ENCODE data around the gene SMIM38. TPM values are rescaled to one million over a fixed set of nuclear protein-coding genes. Genes with fewer than 3 reads are reported as not detected.

The SMIM38 gene
- total and polyA plus RNA-seq, 9 of the 15 experiments (the other 6 are each of a cell fraction or from before 2014, with no cell fraction given), result 0.07 to 1.2 (median 0.21) TPM; not detected in 2

DNA sequence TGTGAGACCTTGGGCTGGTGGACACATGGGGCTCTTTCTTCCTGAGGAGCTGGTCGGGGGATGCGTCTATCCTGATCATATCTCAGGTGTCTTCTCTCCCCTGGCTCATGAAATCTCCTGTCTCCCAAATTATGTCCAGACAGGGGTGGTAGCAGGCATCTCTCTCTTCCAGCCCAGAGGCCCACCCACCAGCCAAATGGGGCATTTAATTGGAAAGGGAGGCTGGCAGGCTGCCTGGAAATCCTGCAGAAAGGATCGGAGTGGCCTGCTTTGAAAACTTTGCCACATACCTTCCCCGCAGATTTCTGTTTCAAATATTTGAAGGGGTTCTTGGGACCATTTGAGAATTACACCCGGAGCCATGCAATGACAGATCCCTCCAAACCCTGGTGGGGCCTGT is 37.4 kb downstream of the SMIM38 start:
- H3K79me2 ChIP-seq (ENCODE audit: control insufficient read depth, insufficient read depth, low read length), result no peaks in the 10 kb centered on the region
- H3K27me3 ChIP-seq (ENCODE audit: control insufficient read depth in 2 of 2, insufficient read depth in 2 of 2, low read length in 2 of 2), result peaks cover 12 to 38% of the 10 kb centered on the region in 2 experiments; a peak in 3 of 5 replicates
- WGBS (ENCODE audit: insufficient coverage, low coverage, missing lambda C conversion rate), result 21% methylated on average over 3 of the region's 5 CpGs
- ChIA-PET POLR2A (interaction anchor here (1.5 to 1.6 kb wide), 2 partner anchors 9 to 25 kb away, joined by 3 to 5 read pairs; no protein-coding TSS in a partner anchor), CTCF (ENCODE audit: low intra/inter-chr PET ratio) (no interaction called here)
- BruUV-seq (replicated peaks), result no TSS peak
- H3K4me2 ChIP-seq (ENCODE audit: insufficient read depth, low read length), result no peak overlapping the region
- no peak overlapping the region for H3K9ac ChIP-seq (ENCODE audit: insufficient read depth in 1 of 2, low read depth in 2 of 2, low read length in 2 of 2)
- no peaks in the 10 kb centered on the region for H3K36me3 ChIP-seq (ENCODE audit: control insufficient read depth, insufficient read depth, low read length)
- FAIRE-seq, result no peak
- intact Hi-C loops (cut with micrococcal nuclease) (no loop called here), in situ Hi-C loops (cut with MboI) (no loop called here)
- no peak overlapping the region for H3K4me3 ChIP-seq
- H3K9me1 ChIP-seq (ENCODE audit: control insufficient read depth, insufficient read depth, low read length), result no peaks in the 10 kb centered on the region
- ATAC-seq, result no peak
- H3K4me1 ChIP-seq (replicated peaks in 1 of 2; ENCODE audit: control insufficient read depth in 2 of 2, insufficient read depth in 2 of 2, low read length in 2 of 2), result peaks cover 0 to 4% of the 10 kb centered on the region in 2 experiments; a peak in 2 of 5 replicates
- DNase-seq (ENCODE audit: extremely low read depth in 1 of 4, low spot score in 3 of 4), result no peak
- no peak overlapping the region for H2AFZ ChIP-seq (ENCODE audit: low read depth, low read length)
- H3K27ac ChIP-seq (ENCODE audit: extremely low read depth, low read depth, low read length), result no peak overlapping the region
- H3K9me3 ChIP-seq (replicated peaks; ENCODE audit: control insufficient read depth, insufficient read depth, low read depth, low read length), result no peaks in the 10 kb centered on the region
- H4K20me1 ChIP-seq (replicated peaks; ENCODE audit: control insufficient read depth, insufficient read depth, low read length), result peaks cover 6% of the 10 kb centered on the region
- no peak for TF ChIP-seq SRSF1 (IDR thresholded peaks at IDR 0.05; ENCODE audit: low read depth, low read length)
- TF ChIP-seq ZNF436 (CRISPR knock-in tag; IDR thresholded peaks at IDR 0.05), result no peak
- no peak for TF ChIP-seq POLR2B (IDR thresholded peaks at IDR 0.05; ENCODE audit: low read depth, partially characterized antibody)
- no peak for TF ChIP-seq RBM15 (IDR thresholded peaks at IDR 0.05; ENCODE audit: insufficient read depth, low read length)
- TF ChIP-seq NR4A1 (CRISPR knock-in tag; IDR thresholded peaks at IDR 0.05), result no peak
- no peak for TF ChIP-seq NR4A1 (tag; IDR thresholded peaks at IDR 0.05)
- TF ChIP-seq ZBTB1 (CRISPR knock-in tag; IDR thresholded peaks at IDR 0.05; ENCODE audit: borderline replicate concordance, low read depth), result no peak
- TF ChIP-seq, protein P1, sequence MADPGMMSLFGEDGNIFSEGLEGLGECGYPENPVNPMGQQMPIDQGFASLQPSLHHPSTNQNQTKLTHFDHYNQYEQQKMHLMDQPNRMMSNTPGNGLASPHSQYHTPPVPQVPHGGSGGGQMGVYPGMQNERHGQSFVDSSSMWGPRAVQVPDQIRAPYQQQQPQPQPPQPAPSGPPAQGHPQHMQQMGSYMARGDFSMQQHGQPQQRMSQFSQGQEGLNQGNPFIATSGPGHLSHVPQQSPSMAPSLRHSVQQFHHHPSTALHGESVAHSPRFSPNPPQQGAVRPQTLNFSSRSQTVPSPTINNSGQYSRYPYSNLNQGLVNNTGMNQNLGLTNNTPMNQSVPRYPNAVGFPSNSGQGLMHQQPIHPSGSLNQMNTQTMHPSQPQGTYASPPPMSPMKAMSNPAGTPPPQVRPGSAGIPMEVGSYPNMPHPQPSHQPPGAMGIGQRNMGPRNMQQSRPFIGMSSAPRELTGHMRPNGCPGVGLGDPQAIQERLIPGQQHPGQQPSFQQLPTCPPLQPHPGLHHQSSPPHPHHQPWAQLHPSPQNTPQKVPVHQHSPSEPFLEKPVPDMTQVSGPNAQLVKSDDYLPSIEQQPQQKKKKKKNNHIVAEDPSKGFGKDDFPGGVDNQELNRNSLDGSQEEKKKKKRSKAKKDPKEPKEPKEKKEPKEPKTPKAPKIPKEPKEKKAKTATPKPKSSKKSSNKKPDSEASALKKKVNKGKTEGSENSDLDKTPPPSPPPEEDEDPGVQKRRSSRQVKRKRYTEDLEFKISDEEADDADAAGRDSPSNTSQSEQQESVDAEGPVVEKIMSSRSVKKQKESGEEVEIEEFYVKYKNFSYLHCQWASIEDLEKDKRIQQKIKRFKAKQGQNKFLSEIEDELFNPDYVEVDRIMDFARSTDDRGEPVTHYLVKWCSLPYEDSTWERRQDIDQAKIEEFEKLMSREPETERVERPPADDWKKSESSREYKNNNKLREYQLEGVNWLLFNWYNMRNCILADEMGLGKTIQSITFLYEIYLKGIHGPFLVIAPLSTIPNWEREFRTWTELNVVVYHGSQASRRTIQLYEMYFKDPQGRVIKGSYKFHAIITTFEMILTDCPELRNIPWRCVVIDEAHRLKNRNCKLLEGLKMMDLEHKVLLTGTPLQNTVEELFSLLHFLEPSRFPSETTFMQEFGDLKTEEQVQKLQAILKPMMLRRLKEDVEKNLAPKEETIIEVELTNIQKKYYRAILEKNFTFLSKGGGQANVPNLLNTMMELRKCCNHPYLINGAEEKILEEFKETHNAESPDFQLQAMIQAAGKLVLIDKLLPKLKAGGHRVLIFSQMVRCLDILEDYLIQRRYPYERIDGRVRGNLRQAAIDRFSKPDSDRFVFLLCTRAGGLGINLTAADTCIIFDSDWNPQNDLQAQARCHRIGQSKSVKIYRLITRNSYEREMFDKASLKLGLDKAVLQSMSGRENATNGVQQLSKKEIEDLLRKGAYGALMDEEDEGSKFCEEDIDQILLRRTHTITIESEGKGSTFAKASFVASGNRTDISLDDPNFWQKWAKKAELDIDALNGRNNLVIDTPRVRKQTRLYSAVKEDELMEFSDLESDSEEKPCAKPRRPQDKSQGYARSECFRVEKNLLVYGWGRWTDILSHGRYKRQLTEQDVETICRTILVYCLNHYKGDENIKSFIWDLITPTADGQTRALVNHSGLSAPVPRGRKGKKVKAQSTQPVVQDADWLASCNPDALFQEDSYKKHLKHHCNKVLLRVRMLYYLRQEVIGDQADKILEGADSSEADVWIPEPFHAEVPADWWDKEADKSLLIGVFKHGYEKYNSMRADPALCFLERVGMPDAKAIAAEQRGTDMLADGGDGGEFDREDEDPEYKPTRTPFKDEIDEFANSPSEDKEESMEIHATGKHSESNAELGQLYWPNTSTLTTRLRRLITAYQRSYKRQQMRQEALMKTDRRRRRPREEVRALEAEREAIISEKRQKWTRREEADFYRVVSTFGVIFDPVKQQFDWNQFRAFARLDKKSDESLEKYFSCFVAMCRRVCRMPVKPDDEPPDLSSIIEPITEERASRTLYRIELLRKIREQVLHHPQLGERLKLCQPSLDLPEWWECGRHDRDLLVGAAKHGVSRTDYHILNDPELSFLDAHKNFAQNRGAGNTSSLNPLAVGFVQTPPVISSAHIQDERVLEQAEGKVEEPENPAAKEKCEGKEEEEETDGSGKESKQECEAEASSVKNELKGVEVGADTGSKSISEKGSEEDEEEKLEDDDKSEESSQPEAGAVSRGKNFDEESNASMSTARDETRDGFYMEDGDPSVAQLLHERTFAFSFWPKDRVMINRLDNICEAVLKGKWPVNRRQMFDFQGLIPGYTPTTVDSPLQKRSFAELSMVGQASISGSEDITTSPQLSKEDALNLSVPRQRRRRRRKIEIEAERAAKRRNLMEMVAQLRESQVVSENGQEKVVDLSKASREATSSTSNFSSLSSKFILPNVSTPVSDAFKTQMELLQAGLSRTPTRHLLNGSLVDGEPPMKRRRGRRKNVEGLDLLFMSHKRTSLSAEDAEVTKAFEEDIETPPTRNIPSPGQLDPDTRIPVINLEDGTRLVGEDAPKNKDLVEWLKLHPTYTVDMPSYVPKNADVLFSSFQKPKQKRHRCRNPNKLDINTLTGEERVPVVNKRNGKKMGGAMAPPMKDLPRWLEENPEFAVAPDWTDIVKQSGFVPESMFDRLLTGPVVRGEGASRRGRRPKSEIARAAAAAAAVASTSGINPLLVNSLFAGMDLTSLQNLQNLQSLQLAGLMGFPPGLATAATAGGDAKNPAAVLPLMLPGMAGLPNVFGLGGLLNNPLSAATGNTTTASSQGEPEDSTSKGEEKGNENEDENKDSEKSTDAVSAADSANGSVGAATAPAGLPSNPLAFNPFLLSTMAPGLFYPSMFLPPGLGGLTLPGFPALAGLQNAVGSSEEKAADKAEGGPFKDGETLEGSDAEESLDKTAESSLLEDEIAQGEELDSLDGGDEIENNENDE (IDR thresholded peaks at IDR 0.05; ENCODE audit: low read depth, low read length), result no peak
